MCF 10A (cell line): Measurements from ENCODE around the gene CTH. TPM values are rescaled to one million over a fixed set of nuclear protein-coding genes. Genes with fewer than 3 reads are reported as not detected.
A peak's percentile ranks its signal among the peaks of the same experiment; 100 is the strongest.
"Not testable (repeated sequence)": the region's sequence is repeated elsewhere in the genome, so short reads cannot be mapped to it uniquely, and the experiment has no call there.

Source experiments
- Bru-seq: library from RNA; stranded (reverse); fragments of 400-500 nt; gene quantifications from one replicate; lab custom pipeline; 2021; lab: Mats Ljungman, UMichigan
- BruChase-seq, 2 experiments: library from RNA; stranded (reverse); fragments of 400-500 nt; gene quantifications; one replicate each; lab custom pipeline; 2021; lab: Mats Ljungman, UMichigan
- BruUV-seq: library from RNA; stranded (reverse); fragments of 400-500 nt; replicated peaks from 2 replicates; lab custom pipeline; 2021; lab: Mats Ljungman, UMichigan
- CTCF ChIA-PET: fragments of 300-600 bp; sonication (Branson Sonifier 250); formaldehyde crosslinking; extraction: SDS; loops from one replicate; lab custom pipeline; 2021; ENCODE audit warnings: antibody characterized with exemption, inconsistent platforms; lab: Yijun Ruan, JAX
- POLR2A ChIA-PET: fragments of 300-600, 350-650 bp; sonication (Branson Sonifier 250); formaldehyde crosslinking; extraction: SDS; loops from one replicate; lab custom pipeline; 2020; ENCODE audit warnings: antibody characterized with exemption, inconsistent platforms; lab: Yijun Ruan, JAX
- DNase-seq: peaks from one replicate; pipeline ENCODE4 v3.0.0-alpha.2; 2018; ENCODE audit not compliant: unreplicated experiment
- H3K27ac Mint-ChIP-seq: one replicate; pipeline ENCODE4 v1.8.0; 2022; ENCODE audit warnings: mild to moderate bottlenecking, low read depth, mixed read lengths; ENCODE audit not compliant: unreplicated experiment
- H3K27me3 Mint-ChIP-seq: one replicate; pipeline ENCODE4 v1.8.0; 2022; ENCODE audit warnings: mixed read lengths; ENCODE audit not compliant: insufficient read depth, unreplicated experiment
- H3K36me3 Mint-ChIP-seq: one replicate; pipeline ENCODE4 v1.8.0; 2022; ENCODE audit warnings: mild to moderate bottlenecking, moderate library complexity, mixed read lengths; ENCODE audit not compliant: insufficient read depth, unreplicated experiment
- H3K4me1 Mint-ChIP-seq: one replicate; pipeline ENCODE4 v1.8.0; 2022; ENCODE audit warnings: mixed read lengths; ENCODE audit not compliant: insufficient read depth, unreplicated experiment
- H3K4me3 Mint-ChIP-seq: one replicate; pipeline ENCODE4 v1.8.0; 2022; ENCODE audit warnings: mild to moderate bottlenecking, moderate library complexity, mixed read lengths; ENCODE audit not compliant: unreplicated experiment
- H3K9me3 Mint-ChIP-seq: one replicate; pipeline ENCODE4 v1.8.0; 2022; ENCODE audit warnings: mixed read lengths; ENCODE audit not compliant: unreplicated experiment
- CTCF ChIP-seq: fragments of 200-600 bp; IDR thresholded peaks from one replicate; pipeline ENCODE4 v1.8.0; 2022; ENCODE audit warnings: antibody characterized with exemption, mild to moderate bottlenecking; ENCODE audit not compliant: unreplicated experiment
- intact Hi-C: fragments of 100-400 bp; cut with micrococcal nuclease; formaldehyde crosslinking; loops from 2 replicates; pipeline ENCODE4 v1.14.1; 2022
- long read RNA-seq: library from polyadenylated mRNA; stranded (forward); transcript quantifications from one replicate; pipeline ENCODE4 v2.0.0, GENCODE V29; 2022
- total RNA-seq: library from RNA; stranded (reverse); gene quantifications from 2 replicates; pipeline ENCODE4 v1.2.3, GENCODE V29; 2022

Gene CTH
- 3.4 TPM in 2 replicates for total RNA-seq
- Bru-seq, nascent RNA, result percentile 50 among the genes with signal in this experiment
- percentile 37 among the genes with signal in this experiment for BruChase-seq, experiment 1, labeled RNA remaining after a 6-hour chase
- BruChase-seq, experiment 2, labeled RNA remaining after a 2-hour chase, result percentile 39 among the genes with signal in this experiment
- long read RNA-seq, transcript CTH-202 (12 exons, 1,805 nt), result major isoform, 8 of 9 reads
- long read RNA-seq, partial matches to known transcripts, result 0 of 9 reads
- long read RNA-seq, other reads (novel, unspliced or antisense), result 1 of 9 reads

GRCh38 chr1:70410604-70411359 is at the start of gene CTH:
Gene CTH (plus strand): TSS chr1:70411268. CDS start chr1:70411416, 148 bp downstream.
- intact Hi-C loops, result loop anchor here (1.0 to 10.0 kb wide), 2 partner anchors 56 to 186 kb away; partner anchors contain the start of genes ANKRD13C and SRSF11
- peak; percentile 97 for DNase-seq
- POLR2A ChIA-PET, result interaction anchor here (0.6 to 4.8 kb wide), 31 partner anchors 9 to 670 kb away, joined by 3 to 169 read pairs (median 4); partner anchors contain the start of genes ANKRD13C, LRRC40, SRSF11 and ZRANB2
- CTCF ChIA-PET, result interaction anchor here (0.6 to 2.3 kb wide), 12 partner anchors 9 to 258 kb away, joined by 3 to 10 read pairs (median 3); partner anchors contain the start of gene ANKRD13C
- H3K27ac Mint-ChIP-seq, result peak within 1 kb of the TSS; percentile 95
- TF ChIP-seq CTCF, result no peak
- no peaks in the 10 kb centered on the region for H3K27me3 Mint-ChIP-seq
- peak within 1 kb of the TSS; percentile 99 for H3K4me3 Mint-ChIP-seq
- no peaks in the 10 kb centered on the region for H3K9me3 Mint-ChIP-seq
- BruUV-seq, result TSS peak; percentile 86
- H3K4me1 Mint-ChIP-seq, result no peaks in the 10 kb centered on the region
- H3K36me3 Mint-ChIP-seq, result no peaks in the 10 kb centered on the region

- CTCF ChIA-PET, result interaction anchor here (0.6 kb wide), 1 partner anchor 9 kb away, joined by 4 read pairs; no protein-coding TSS in a partner anchor
- H3K9me3 Mint-ChIP-seq, result no peaks in the 10 kb centered on the region
Observed at GRCh38 chr1:70361727-70362398, 49.2 kb upstream of the CTH start.

GRCh38 chr1:70364439-70364838 is 46.6 kb upstream of the CTH start:
- no peak for DNase-seq
- peaks cover 5% of the 10 kb centered on the region for H3K4me1 Mint-ChIP-seq
- H3K27ac Mint-ChIP-seq, result no peak overlapping the region
- no peaks in the 10 kb centered on the region for H3K36me3 Mint-ChIP-seq
- H3K4me3 Mint-ChIP-seq, result no peak overlapping the region
- BruUV-seq, result no TSS peak
- no peaks in the 10 kb centered on the region for H3K9me3 Mint-ChIP-seq
- no peak for TF ChIP-seq CTCF
- no peaks in the 10 kb centered on the region for H3K27me3 Mint-ChIP-seq
- intact Hi-C loops, result no loop called here
- CTCF ChIA-PET, result no interaction called here
- POLR2A ChIA-PET, result no interaction called here

More at GRCh38 chr1:70361727-70362398, 49.2 kb upstream of the CTH start:
- H3K27ac Mint-ChIP-seq, result no peak overlapping the region
- H3K36me3 Mint-ChIP-seq, result no peaks in the 10 kb centered on the region
- intact Hi-C loops, result no loop called here
- POLR2A ChIA-PET, result interaction anchor here (1.1 kb wide), 1 partner anchor 157 kb away, joined by 4 read pairs; no protein-coding TSS in a partner anchor
- BruUV-seq, result no TSS peak
- no peak for DNase-seq
- H3K27me3 Mint-ChIP-seq, result no peaks in the 10 kb centered on the region
- H3K4me3 Mint-ChIP-seq, result no peak overlapping the region
- peaks cover 5% of the 10 kb centered on the region for H3K4me1 Mint-ChIP-seq
- no peak for TF ChIP-seq CTCF

GRCh38 chr1:70366425-70366952 is 44.6 kb upstream of the CTH start:
- H3K36me3 Mint-ChIP-seq, H3K4me1 Mint-ChIP-seq, CTCF ChIA-PET, H3K27me3 Mint-ChIP-seq, POLR2A ChIA-PET, intact Hi-C loops, H3K27ac Mint-ChIP-seq, H3K9me3 Mint-ChIP-seq, DNase-seq, BruUV-seq, H3K4me3 Mint-ChIP-seq: not testable (repeated sequence)

- POLR2A ChIA-PET, BruUV-seq, H3K36me3 Mint-ChIP-seq, DNase-seq, H3K27ac Mint-ChIP-seq, H3K4me3 Mint-ChIP-seq, H3K4me1 Mint-ChIP-seq, CTCF ChIA-PET, intact Hi-C loops, H3K9me3 Mint-ChIP-seq, H3K27me3 Mint-ChIP-seq: not testable (repeated sequence)
Observed at GRCh38 chr1:70366997-70367396, 44.1 kb upstream of the CTH start.

- intact Hi-C loops, CTCF ChIA-PET, DNase-seq, H3K27ac Mint-ChIP-seq, POLR2A ChIA-PET, H3K4me1 Mint-ChIP-seq, H3K27me3 Mint-ChIP-seq, H3K9me3 Mint-ChIP-seq, H3K36me3 Mint-ChIP-seq, H3K4me3 Mint-ChIP-seq: not testable (repeated sequence)
- TSS peak; percentile 27 for BruUV-seq
Observed at GRCh38 chr1:70367397-70367796, 43.7 kb upstream of the CTH start.
